Brain microvascular endothelial cell (primary cell): ENCODE data around the gene SNPH.

Experiments
- DNase-seq: peaks from one replicate; pipeline ENCODE4 v3.0.0-alpha.2; 2020
- H3K27ac ChIP-seq: fragments of 250-450 bp; sonication (Bioruptor Pico); 2 replicates; pipeline ENCODE4 v1.5.1; 2020; ENCODE audit warnings: mild to moderate bottlenecking, moderate library complexity
- H3K27me3 ChIP-seq: fragments of 250-450 bp; sonication (Bioruptor Pico); replicated peaks from 2 replicates; pipeline ENCODE4 v1.5.1; 2020; ENCODE audit warnings: mild to moderate bottlenecking
- H3K36me3 ChIP-seq: fragments of 250-450 bp; sonication (Bioruptor Pico); replicated peaks from 2 replicates; pipeline ENCODE4 v1.5.1; 2020; ENCODE audit warnings: mild to moderate bottlenecking
- H3K4me3 ChIP-seq: 2 replicates; pipeline ENCODE4 v1.5.1; 2011; ENCODE audit warnings: low read depth, mild to moderate bottlenecking, control low read depth, low read length, moderate library complexity
- in situ Hi-C: cut with HindIII; loops from 2 replicates; pipeline ENCODE4 v1.10.0; 2017; ENCODE audit warnings: low sequenced_read_pairs, low pct_ligation_motif_present
- TF ChIP-seq, protein P1 (sequence below): IDR thresholded peaks from 2 replicates; pipeline ENCODE4 v1.5.1; 2011; ENCODE audit warnings: low read depth, mild to moderate bottlenecking, moderate library complexity, low read length, control low read depth, inconsistent platforms; ENCODE audit errors: missing control alignments

Gene SNPH

DNA sequence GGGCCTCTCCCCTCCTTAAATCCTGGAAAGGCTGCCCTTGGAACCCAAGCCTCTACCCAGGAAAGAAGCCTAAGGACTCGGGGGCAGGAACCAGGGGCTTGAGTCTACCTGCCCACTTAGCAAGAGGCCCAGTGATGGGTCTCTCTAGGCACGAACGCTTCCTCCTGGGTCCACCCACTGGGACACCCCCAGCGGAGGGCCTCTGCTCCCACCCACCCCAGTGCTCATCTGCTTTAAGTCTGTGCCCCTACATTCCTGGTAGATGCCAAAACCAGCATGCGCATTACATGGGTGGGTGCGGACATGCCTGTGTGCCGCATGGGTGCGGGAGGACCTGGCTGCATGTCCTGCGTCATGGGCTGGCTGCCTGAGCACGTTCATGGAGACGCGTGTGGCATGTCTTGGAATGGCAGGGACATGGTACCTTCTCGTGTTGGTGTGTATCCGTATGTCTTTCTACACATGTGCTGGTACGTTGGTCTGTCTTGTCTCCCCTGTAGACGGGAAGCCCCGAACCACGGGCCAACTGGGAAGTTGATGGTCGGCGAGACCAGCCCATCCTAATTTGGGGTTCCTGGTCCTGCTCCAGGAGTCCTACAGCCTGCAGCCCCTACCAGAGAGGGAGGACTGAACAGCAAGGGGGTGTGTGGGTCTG, 29.3 kb downstream of the SNPH start:
- Histone ChIP-seq H3K27ac (no peak overlapping the region), H3K4me3 (no peak overlapping the region), H3K27me3 (no peaks in the 10 kb centered on the region), H3K36me3 (no peaks in the 10 kb centered on the region)
- TF ChIP-seq, protein P1, sequence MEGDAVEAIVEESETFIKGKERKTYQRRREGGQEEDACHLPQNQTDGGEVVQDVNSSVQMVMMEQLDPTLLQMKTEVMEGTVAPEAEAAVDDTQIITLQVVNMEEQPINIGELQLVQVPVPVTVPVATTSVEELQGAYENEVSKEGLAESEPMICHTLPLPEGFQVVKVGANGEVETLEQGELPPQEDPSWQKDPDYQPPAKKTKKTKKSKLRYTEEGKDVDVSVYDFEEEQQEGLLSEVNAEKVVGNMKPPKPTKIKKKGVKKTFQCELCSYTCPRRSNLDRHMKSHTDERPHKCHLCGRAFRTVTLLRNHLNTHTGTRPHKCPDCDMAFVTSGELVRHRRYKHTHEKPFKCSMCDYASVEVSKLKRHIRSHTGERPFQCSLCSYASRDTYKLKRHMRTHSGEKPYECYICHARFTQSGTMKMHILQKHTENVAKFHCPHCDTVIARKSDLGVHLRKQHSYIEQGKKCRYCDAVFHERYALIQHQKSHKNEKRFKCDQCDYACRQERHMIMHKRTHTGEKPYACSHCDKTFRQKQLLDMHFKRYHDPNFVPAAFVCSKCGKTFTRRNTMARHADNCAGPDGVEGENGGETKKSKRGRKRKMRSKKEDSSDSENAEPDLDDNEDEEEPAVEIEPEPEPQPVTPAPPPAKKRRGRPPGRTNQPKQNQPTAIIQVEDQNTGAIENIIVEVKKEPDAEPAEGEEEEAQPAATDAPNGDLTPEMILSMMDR: no peak
- DNase-seq: no peak
- in situ Hi-C loops: no loop called here

DNA sequence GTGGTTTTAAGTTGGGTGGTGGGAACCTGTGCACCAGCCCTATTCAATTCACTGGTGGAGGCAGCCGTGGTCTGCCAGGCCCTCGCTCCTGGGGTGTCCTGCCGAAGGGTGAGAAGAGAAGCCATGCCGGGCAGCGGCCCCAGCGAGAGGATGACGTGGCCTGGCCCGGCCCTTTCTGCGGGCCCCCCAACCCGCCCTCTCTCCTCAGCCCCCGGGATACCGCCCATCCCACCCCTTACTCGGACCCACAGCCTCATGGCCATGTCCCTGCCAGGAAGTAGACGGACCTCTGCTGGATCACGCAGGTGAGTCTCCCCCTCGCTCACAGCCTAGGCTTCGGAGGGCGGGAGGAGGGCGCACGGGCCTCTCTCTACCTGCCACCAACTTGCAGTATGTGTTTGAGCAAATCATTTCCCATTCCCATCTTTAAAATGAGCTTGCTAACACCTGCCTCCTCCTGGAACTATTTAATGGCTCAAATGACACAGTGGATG, 30.1 kb downstream of the SNPH start:
- no peak overlapping the region for H3K4me3 ChIP-seq
- DNase-seq: no peak
- no peak overlapping the region for H3K27ac ChIP-seq
- in situ Hi-C loops: no loop called here
- TF ChIP-seq, protein P1: no peak
- H3K36me3 ChIP-seq: no peaks in the 10 kb centered on the region
- no peaks in the 10 kb centered on the region for H3K27me3 ChIP-seq

DNA sequence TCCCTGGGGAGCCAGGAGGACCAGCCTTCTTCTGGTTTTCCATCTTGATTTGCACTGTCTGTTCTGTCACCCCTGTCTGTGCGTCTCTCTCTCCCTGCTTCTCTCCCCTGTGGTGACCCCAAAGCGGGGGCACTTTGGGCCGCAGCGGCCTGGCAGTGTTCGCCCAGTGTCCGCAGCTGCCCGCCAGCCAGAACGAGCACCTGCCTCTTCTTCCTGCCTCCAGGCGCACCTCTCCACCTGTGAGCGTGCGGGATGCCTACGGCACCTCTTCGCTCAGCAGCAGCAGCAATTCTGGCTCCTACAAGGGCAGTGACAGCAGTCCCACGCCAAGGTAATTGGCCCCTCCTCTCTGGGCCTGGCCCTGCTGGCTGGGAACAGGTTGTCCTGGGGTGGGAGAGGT, 30.8 kb downstream of the SNPH start:
- H3K4me3 ChIP-seq: no peak overlapping the region
- no peak for DNase-seq
- in situ Hi-C loops: no loop called here
- no peaks in the 10 kb centered on the region for H3K36me3 ChIP-seq
- TF ChIP-seq, protein P1: no peak
- H3K27ac ChIP-seq: no peak overlapping the region
- no peaks in the 10 kb centered on the region for H3K27me3 ChIP-seq

DNA sequence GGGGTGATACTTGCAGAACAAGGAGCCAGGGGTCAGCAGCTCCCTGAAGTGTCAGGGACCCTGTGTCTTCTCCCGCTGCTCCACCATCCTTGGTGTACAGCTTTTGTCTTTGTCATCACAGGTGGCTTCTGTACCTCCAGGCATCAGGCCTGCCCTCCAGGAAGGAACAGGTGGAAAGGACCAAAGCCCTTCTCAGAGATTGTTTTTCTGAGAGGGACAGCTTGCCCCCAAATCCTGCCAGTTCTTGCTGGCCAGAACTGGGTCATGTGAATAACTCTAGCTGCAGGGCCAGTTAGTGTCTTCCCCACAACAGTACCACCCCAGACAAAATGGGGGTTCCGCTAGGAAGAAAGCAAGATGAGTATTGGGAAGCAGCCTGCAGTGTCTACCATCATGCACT, 31.4 kb downstream of the SNPH start:
- in situ Hi-C loops: no loop called here
- Histone ChIP-seq H3K36me3 (no peaks in the 10 kb centered on the region), H3K27me3 (no peaks in the 10 kb centered on the region), H3K4me3 (no peak overlapping the region), H3K27ac (no peak overlapping the region)
- no peak for DNase-seq
- TF ChIP-seq, protein P1: no peak

DNA sequence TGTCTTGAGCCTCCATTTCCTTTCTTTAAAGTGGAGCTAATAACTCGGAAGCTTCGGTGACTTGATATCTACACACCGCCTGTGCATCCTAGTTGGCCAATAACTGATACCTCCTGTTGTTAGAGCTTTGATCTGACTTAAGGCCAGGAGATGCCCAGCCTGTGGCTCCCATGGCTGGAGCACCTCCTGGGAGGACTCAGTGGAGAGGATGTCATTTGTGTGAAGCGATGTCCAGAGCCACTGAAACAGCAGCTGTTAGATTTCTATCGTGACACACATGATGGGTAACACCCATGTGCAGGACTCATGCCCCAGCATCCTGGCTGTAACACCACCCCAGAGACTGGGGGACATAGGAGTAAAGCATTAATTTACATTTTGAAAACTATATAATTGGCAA, 32.1 kb downstream of the SNPH start:
- in situ Hi-C loops: no loop called here

More for the DNA sequence above, 32.1 kb downstream of the SNPH start:
- Histone ChIP-seq H3K27me3 (no peaks in the 10 kb centered on the region), H3K36me3 (no peaks in the 10 kb centered on the region), H3K4me3 (no peak overlapping the region), H3K27ac (no peak overlapping the region)
- TF ChIP-seq, protein P1: no peak
- DNase-seq: no peak
